NCI-H82 treated with DMSO at 0.1 percent for 48 hours (cell line): ENCODE data around the gene SACM1L.
A peak's percentile ranks its signal among the peaks of the same experiment; 100 is the strongest.

Experiments used
- DNase-seq: peaks from one replicate; lab custom pipeline; 2025; ENCODE audit not compliant: unreplicated experiment; lab: John Stamatoyannopoulos, UW

Gene SACM1L

GRCh38 chr3:45688882-45689786 lies at the start of gene SACM1L:
Gene SACM1L, plus strand, starts transcription at chr3:45689396. Its CDS starts 70 bp downstream, at chr3:45689466.
- DNase-seq = peak; percentile 90

DNA sequence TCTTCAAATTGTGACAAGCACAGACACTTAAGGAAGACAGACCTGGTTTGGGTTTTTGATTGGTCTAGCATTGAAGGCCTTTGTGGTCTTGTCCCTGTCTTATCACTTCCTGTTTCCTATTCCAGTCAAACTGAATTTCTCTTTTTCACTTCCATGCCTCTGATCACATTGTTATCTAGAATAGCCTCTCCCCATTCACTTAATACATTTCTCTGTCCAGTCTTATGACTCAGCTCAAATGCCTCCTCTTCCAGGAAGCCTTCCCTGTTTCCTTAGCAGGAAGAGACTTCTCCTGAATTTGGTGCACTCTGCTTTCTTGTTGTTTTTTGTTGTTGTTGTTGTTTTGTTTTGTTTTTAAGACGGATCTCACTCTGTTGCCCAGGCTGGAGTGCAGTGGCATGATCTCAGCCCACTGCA lies 49.1 kb upstream of the SACM1L start:
- no peak for DNase-seq

DNA sequence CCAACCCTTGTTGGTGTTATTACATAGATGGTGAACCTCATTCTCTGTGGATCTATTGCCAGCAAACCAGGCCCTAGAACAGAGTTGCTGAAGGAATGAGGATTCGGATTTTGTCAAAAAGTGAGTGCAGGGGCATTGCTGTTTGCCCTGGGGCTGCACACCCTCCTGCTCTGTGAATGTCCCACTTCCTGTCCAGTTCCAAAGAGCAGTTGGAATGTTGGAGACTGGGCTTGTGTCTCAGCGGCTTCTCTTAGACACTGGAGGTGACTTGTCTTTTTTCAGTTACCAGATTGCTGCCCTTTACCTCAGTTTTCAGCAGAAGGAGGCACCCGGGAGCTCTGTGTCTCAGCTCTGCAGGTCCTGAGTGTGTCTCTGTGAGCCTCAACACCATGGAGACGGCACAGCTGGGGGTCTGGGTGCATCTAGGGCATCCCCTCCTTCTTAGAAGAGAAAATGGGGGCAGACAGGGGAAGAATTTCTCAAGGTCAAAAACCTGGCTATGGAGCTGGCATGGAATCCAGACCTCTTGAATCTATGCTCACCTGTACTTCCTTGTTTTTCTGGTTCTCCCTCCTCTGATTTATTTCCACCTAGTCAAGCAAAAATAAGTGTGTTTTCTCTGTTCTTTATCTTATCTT lies 48.4 kb upstream of the SACM1L start:
- DNase-seq = no peak

DNA sequence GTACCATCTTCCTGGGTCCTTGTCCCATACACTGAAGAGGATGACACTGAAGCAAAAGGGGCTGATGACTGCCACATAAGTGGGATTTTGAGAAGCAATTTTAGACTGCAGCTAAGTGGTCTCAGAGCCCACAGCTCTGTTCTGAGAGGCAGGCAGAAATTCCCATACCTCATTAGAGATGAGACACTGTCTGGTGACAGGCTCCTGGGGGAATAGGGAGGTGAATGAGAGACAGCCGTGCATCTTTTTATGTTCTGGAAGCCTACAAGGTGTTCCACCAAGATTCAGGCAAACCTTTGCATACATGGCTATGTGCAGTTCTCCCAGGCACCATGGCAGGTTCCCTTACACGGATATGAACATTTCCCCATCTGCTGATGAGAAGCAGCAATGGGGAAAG lies 47.4 kb upstream of the SACM1L start:
- DNase-seq = no peak

DNA sequence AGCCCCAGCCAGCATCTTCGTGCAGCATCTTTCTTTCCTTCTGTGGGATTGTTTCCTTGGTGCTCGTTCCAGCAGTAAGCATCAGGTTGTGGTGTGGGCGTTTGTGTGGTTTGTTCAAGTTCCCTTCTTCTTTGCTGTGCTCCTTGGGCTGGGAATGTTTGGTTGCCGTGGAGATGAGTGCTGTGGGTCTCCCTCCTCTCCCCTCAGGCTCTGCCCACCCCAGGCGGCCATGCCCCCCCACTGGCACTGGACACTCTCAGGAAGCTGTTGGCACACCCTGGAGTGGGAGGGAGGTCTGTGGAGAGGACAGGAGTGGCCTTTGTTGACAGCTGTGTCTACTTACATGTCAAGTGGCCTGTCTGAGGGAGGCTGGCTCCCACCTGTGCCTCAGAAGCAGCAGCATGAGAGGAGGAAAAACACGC lies 46.5 kb upstream of the SACM1L start:
- no peak for DNase-seq

GRCh38 chr3:45644063-45644790 lies 45.0 kb upstream of the SACM1L start:
- DNase-seq = no peak

- DNase-seq = no peak
Observed at GRCh38 chr3:45644791-45645201, 44.4 kb upstream of the SACM1L start.

- no peak for DNase-seq
Observed at GRCh38 chr3:45646051-45646585, 43.1 kb upstream of the SACM1L start.

DNA sequence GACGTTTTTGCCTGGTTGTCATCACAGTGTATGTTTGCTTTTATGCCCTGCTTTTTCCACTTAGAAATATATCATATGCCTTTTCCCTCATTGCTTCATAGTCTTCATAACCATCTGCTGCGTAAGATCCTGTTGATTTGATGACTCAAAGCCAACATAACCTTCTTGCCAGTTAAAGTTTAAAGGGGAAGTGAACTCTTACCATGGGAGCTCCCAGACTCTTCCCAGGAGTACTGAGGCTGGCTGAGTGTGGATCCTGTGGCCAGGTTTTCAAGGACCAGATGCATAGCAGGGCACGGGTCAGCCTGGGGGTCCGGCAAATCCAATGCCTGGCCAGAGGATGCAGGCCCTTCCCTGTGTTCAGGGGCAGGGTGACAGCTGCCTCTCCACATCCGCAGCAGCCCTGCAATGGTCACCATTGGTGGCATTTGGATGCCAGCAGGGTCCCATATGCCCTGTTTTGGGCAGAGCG lies 42.0 kb upstream of the SACM1L start:
- DNase-seq = no peak

GRCh38 chr3:45653205-45653604 lies 36.0 kb upstream of the SACM1L start:
- DNase-seq = no peak

- no peak for DNase-seq
Observed at GRCh38 chr3:45654397-45654944, 34.7 kb upstream of the SACM1L start.

- peak; percentile 79 for DNase-seq
Observed at GRCh38 chr3:45655906-45656305, 33.3 kb upstream of the SACM1L start.

DNA sequence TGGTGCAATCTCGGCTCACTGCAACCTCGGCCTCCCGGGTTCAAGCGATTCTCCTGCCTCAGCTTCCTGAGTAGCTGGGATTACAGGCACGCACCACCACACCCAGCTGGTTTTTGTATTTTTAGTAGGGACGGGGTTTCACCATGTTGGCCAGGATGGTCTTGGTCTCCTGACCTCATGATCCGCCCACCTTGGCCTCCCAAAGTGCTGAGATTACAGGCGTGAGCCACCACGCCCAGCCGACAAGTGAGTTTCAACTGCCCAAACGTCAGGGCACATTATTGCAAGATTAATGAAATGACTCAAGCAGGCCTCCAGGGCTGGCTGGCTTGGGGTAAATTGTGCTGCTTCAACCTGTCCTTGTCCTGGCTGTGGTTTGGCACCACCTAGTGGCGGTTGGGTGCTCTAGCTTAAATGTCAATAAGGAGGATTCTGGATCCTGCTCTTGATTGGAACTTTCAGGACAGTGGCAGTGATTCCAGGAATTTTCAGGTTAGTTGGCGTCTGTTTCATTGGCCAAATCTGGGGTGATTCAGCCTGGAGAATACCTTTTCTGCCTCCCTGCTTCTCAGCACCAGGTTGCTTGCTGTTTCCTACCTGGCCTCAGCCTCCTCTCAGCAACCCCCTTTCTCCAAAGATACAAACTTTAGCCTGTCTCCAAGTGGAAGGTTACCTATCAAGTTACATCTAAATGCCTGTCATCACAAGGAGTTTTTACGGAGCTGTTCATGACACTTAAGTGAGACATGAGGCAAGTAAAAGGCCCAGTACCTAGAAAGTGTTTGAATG lies 32.4 kb upstream of the SACM1L start:
- peak; percentile 58 for DNase-seq

- no peak for DNase-seq
Observed at GRCh38 chr3:45657853-45658252, 31.3 kb upstream of the SACM1L start.

DNA sequence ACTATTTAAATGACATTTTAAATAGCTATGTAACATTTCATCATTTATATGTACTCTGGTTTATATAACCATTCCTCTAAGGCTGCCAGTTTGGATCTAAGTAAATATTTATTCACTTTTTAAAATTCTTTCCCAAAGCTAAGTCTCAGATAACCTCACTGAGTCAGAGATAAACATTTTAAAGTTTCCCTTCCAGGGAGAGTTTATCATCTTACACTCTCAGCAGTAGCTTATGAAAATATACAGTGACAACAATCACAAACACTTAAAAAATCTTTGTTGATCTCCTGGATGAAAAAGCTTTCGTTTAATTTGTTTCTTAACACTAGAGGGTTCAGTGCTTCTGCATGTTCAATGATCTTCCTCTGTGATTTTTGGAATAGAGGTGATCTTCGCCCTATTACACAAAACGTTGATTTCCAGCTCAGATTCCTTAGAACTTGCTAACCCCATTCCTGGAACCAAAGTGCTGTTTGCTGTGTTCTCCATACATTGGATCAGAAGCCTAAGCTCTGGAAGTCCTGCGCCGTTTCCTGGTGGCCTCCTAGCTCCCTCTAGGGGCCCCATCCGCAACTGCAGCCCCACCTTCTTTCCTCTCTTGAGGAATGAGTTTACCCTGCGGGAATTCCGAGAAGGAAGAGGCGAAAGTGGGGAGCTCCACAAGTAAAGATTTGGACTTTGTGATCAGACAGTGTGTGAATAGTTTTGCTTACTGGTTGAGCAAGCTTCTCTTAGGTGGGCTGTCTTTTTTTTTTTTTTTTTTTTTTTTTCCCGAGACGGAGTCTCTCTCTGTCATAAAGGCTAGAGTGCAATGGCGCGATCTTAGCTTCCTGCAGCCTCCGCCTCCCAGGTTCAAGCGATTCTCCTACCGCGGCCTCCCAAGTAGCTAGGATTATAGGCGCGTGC lies 29.3 kb upstream of the SACM1L start:
- peak; percentile 30 for DNase-seq

DNA sequence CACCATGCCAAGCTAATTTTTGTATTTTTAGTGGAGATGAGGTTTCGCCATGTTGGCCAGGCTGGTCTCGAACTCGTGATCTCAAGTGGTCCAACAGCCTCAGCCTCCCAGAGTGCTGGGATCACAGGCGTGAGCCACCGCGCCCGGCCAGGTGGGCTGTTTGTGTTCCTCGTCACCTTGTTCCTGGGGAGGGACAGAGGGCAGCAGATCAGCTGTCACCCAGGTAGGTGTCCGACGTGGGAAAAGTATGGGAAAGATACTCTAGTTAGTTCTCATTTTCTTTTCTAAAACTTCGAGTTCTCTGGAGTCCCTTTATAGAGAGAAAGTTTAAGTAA lies 28.7 kb upstream of the SACM1L start:
- DNase-seq = no peak

GRCh38 chr3:45664578-45664977 lies 24.6 kb upstream of the SACM1L start:
- no peak for DNase-seq

GRCh38 chr3:45665101-45665572 lies 24.1 kb upstream of the SACM1L start:
- DNase-seq = no peak

GRCh38 chr3:45666757-45667431 lies 22.3 kb upstream of the SACM1L start:
- no peak for DNase-seq
